ENCODE measurements around the gene TMA7B.

Gene TMA7B

DNA sequence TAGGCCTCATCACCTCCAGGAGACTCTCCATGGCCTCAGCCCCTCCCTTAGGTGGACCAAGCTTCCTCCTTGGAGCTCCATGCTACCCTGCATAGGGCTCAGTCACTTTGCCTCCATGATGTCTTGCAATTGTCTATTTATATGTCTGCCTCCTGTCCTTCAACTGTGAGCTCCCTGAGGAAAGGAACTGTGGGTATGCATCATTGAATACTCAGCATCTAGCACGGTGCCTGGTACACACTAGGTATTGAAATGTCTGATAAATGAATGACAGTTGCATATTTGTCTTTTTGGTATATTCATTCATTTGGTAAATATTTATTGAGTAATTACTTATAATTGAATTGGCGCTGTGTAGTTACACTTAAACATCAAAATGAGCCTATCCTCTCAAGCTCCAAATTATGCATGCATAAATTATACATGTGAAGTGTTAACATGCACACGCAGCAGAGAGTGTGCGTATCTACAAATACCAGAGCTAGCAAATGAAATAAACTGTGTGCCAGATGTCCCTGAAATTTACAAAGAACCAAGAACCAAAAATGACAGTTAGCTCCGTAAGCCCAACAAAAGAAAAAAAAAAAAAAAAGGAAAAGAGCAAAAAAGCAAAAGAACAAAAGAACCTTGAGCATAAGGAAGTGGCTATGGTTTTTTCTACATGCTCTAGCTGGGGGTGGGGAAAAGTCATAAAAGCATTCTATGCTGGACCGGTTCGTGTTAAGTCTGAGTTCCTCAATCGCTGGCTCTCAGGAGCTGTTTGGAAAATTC, 34.1 kb upstream of the TMA7B start:
- FAIRE-seq, result no peak
- no peak for TF ChIP-seq POLR2A (IDR thresholded peaks at IDR 0.05; ENCODE audit: low read depth, low read length)
- no peak for DNase-seq (ENCODE audit: insufficient read length, low spot score)

DNA sequence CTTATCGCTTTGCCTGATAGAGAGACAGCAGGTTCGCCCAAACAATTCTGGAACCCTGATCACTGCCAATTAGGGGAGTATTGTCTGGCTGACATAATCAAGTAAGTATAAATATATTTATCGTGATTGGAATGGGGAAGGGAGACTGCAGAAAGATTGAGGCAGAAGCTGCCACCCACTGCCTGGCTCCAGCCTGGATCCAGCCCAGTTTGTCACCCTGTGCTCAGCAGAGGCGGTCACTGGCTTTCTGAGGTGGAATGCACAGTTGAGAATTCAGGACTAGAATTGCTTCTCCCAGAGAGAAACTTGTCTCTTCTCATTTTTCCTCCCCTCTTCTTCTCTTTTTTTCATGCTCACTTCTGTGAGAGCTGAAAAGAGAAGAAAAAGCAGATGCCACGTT, 33.4 kb upstream of the TMA7B start:
- FAIRE-seq, result no peak
- DNase-seq (ENCODE audit: insufficient read length, low spot score), result no peak
- TF ChIP-seq POLR2A (IDR thresholded peaks at IDR 0.05; ENCODE audit: low read depth, low read length), result no peak

DNA sequence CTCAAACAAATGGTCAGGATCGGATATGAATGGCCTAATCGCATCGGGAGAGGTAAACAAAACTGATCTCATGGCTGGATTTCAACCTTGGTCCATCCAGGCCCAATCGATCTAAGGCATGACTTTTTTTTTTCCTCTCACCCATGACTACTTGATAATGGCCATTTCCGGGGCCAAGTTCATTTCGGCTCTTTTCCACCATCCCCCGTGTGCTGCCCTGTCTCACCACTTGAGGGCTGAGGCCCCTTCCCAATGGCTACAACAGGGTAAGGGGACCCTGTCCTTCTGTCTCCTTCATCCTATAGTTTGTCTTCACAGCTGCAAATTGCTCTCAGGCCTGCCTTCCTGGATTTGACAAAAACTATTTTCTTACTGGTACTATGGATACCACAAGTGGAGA, 32.7 kb upstream of the TMA7B start:
- TF ChIP-seq POLR2A (IDR thresholded peaks at IDR 0.05; ENCODE audit: low read depth, low read length), result no peak
- FAIRE-seq (no peak), DNase-seq (ENCODE audit: insufficient read length, low spot score) (no peak)

DNA sequence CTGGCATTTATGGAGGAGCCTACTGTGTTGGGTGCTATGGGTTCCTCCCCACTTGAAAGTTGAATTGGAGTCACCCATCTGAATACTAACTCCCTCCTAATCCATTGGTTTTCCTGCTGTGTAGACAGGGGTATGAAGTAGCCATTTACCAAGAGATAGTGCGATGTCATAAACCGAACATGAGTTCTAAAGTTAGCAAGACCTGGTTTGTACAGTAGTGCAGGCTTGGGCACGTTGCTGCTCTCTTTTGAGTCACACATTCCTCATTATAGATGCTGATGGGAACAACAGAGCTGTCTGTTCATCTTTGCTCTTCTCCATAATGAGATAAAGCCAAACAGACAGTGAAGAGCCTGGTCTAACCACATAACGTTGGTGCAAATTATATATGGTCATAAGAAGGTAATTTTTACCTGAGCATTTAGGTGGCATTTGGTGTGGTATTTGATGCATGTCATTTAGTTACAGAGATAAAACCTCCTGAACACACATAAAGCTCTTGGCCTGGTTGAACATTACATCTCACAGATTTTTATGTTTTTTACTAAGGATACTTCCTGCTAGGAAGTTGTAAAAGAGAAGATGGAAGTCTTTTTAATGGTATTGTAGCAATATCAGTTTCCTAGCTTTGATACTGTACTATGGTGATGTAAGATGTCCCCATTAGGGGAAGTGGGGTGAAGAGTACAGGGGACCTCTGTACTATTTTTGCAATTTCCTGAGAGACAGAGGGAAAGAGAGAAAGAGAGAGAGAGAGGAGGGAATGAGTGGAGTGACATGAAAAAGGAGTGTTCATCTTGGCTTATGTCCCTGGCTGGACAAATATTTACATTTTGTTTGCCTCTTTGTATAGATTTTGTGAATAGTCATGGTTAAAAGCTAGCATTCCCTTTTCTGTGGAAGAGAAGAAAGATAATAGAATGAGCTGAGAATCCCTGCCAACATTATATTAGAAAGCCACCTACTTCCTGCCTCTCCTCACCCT, 31.4 kb upstream of the TMA7B start:
- DNase-seq (ENCODE audit: insufficient read length, low spot score) (no peak), FAIRE-seq (no peak)
- no peak for TF ChIP-seq POLR2A (IDR thresholded peaks at IDR 0.05; ENCODE audit: low read depth, low read length)

DNA sequence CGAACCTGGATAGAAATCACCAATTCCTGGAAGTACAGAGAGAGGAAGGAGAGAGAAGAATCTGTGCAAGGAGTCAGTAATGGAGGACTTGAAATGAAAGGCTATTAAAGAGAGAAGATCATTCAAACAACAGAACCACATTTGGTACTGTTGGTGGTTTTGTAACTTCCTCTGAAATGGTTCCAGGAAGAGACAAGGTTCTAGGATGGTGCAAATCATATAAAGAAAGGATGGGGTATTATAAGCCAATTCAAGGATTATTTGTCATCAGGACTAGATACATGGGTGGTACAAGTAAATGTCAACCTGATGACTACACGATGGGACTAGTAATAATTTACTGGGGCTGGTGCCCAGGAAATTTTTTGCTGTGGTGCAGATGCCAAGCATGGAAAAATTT, 28.9 kb upstream of the TMA7B start:
- FAIRE-seq (no peak), DNase-seq (ENCODE audit: insufficient read length, low spot score) (no peak)
- TF ChIP-seq POLR2A (IDR thresholded peaks at IDR 0.05; ENCODE audit: low read depth, low read length), result no peak

DNA sequence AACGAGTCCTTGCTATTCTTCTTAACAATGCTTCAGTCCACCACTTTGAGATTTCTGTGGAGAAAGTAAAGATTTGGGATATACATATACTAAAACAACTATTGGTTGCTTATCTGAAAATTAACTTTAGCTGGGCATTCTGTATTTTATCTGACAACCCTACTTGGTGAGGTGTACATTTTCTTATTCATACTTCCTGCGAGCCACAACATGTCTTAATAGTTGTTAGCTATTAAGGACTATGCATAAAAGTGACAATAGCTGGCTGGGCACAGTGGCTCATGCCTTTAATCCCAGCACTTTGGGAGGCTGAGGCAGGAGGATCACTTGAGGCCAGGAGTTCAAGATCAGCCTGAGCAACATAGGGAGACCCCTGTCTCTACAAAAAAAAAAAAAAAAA, 28.0 kb upstream of the TMA7B start:
- DNase-seq (ENCODE audit: insufficient read length, low spot score), result no peak
- no peak for FAIRE-seq
- no peak for TF ChIP-seq POLR2A (IDR thresholded peaks at IDR 0.05; ENCODE audit: low read depth, low read length)

DNA sequence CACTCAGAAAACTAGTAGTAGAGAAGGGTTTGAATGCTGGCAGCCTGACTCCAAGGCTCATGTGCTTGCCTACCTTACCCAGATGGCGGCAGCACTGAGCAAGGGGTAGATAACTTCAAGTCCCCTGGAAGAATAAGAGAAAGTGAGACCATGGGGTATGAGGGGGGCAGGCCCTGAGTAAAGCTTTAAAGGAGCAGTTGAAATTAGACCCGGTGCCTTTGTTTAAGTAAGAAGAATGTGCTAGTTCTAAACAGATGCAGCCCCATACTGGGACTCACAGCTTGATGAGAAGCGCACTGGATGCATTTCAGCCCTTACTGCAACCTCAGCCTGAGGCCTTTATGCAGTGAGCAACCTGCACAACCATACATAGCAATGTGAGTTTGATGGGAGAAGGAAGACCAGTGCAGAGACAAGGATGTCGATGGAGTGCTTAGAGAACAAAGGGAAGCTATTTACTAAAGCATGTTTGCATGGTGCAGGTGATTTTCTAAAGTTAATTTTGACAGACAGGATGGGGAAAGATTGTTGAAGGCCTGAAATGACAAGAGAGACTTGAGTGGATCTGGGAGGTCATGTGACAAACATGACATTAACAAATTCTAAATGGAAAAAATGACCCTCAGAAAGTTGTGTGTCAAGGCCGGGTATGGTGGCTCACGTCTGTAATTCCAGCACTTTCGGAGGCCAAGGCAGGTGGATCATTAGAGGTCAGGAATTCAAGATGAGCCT, 27.1 kb upstream of the TMA7B start:
- DNase-seq (ENCODE audit: insufficient read length, low spot score) (peak; percentile 27), FAIRE-seq (peak; percentile 15)
- no peak for TF ChIP-seq POLR2A (IDR thresholded peaks at IDR 0.05; ENCODE audit: low read depth, low read length)

DNA sequence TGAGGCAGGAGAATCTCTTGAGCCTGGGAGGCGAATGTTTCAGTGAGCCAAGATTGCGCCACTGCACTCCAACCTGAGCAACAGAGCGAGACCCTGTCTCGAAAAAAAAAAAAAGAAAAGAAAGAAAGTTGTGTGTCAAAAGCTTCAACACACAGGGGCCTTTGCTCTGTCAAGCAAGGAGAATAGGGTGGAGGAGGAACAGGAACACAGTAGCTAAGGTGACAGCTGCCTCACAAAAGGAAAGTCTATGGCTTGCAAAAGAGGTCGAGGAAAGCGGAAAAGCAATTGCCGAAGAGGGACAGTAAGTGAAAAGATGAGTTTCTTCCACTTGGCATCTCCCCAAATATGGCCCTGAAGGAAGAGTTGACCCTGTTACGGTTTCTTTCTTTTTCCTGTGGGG, 26.5 kb upstream of the TMA7B start:
- no peak for FAIRE-seq
- DNase-seq (ENCODE audit: insufficient read length, low spot score), result no peak
- no peak for TF ChIP-seq POLR2A (IDR thresholded peaks at IDR 0.05; ENCODE audit: low read depth, low read length)

DNA sequence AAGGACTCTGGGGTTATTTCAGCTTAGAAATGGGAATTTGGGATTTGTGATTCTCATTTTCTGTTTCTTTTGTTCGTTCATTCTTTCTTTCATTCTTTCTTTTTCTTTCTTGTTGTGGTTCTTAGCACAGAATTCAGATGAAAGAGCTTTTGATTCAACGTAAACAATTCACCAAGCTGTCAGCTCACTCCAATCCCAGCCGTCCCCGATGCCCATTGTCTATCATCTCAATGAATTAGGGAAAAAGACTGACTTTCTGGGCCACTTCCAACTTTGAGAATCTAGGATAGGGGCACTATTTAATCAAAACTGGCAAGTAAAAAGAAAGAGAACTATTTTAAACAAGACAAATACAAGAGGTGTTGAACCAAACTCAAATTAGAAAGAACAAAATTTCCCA, 25.1 kb upstream of the TMA7B start:
- DNase-seq (ENCODE audit: insufficient read length, low spot score) (no peak), FAIRE-seq (no peak)
- TF ChIP-seq POLR2A (IDR thresholded peaks at IDR 0.05; ENCODE audit: low read depth, low read length), result no peak

DNA sequence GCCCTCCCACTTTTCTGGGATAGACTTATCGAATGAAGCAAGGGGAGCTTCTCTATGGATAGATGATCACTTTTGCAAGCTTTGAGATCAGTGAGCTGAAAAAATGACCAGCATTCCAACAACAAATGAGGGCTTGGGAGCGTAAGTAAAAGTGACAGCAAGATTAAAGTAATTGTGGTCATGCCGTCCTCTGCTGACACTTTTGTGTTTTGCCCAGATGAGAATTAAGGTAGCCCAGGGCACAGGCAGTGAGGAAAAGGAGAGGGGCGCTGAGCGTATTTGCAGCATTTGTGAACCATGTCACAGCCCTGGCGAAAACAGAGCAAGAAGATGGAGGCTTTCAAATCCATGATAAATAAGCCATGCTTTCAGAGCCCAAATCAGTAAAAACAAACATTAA, 24.6 kb upstream of the TMA7B start:
- no peak for FAIRE-seq

DNA sequence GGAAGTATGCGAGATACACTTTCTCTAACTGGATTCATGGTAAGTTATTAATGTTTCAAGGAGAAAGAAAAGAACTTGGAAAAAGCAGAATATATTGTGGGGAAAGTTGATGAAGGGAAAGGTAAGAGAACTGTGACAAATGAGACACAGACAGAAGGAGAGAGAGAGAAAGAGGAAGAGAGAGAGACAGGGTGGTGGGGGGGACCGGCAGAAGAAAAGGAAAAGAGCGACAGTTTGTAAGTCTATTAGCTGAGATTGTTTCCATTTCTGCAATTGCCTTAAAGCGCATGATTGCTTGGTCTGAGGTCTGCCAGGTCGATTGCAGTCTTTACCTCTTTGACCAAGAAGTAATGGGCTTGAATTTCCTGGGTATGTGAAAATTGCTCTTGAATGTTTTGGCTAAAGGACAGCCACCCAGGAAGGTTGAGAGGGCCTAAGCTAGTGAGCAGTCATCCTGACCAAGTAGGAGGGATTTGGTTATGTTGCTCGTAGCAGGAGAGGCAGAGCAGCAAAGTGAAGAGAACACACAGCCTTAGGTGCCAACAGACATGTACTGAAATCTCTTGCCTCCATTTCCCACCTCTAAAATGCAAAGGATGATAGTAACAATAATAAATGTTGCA, 23.6 kb upstream of the TMA7B start:
- no peak for TF ChIP-seq POLR2A (IDR thresholded peaks at IDR 0.05; ENCODE audit: low read depth, low read length)

More for the DNA sequence above, 24.6 kb upstream of the TMA7B start:
- TF ChIP-seq POLR2A (IDR thresholded peaks at IDR 0.05; ENCODE audit: low read depth, low read length), result no peak
- DNase-seq (ENCODE audit: insufficient read length, low spot score), result no peak

DNA sequence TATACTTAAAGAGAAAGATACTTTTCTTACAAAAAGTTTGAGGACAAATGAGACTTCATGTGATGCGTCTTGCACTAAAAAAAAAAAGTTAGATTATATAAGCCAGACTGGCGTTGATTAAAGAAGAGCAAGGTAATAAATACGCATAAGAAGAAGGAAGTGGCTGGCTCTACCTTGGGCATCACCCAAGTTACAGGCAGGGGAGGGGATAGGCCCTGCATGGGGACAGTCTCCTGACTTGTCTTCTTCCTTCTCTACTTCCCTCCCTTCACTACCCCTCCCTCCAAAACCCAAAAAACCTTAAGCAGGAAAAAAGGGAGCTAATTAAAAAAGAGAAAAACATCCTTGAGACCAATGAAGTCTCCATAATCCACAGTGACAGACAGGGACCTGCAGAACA, 22.3 kb upstream of the TMA7B start:
- FAIRE-seq, result no peak
- DNase-seq (ENCODE audit: insufficient read length, low spot score), result no peak
- no peak for TF ChIP-seq POLR2A (IDR thresholded peaks at IDR 0.05; ENCODE audit: low read depth, low read length)

More for the DNA sequence above, 23.6 kb upstream of the TMA7B start:
- no peak for FAIRE-seq
- DNase-seq (ENCODE audit: insufficient read length, low spot score), result no peak

DNA sequence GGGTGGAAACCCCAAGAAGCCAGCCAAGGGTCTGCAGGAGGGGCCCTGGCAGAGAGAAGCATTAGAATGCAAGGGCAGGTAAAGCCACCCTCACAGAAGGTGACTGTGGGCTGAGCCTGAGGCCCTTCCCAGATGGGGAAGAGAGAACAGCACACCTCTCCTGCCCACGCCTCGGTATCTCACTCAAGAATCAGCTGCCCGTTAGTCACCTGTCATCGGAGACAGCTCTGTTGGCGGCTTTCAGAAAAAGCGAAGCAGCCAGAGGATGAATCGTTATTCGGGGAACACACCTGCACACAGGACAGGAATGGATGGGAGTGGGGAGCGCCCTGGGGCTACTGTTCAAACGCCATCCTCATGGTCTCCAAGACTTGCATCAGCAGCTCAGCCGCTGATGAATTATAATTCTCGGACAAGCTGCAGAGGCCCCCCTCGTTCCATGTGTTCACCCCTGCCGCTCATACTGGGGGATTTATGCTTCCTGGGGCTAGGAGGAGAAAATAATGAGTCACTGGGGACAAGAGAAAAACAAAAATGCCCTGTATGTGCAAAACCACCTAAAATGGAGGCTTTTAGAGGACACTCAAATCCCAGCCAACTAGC, 21.6 kb upstream of the TMA7B start:
- FAIRE-seq (no peak), DNase-seq (ENCODE audit: insufficient read length, low spot score) (no peak)
- TF ChIP-seq POLR2A (IDR thresholded peaks at IDR 0.05; ENCODE audit: low read depth, low read length), result no peak
